Liver (tissue), 3 donors: ENCODE measurements around the gene AMHR2.

Source experiments
- ATF3 ChIP-seq: IDR thresholded peaks from 2 replicates; pipeline ENCODE4 v1.6.1; 2016; ENCODE audit warnings: antibody characterized with exemption
- CTCF ChIP-seq: fragments of 150-350 bp; IDR thresholded peaks from 2 replicates; pipeline ENCODE4 v1.5.1; 2017; ENCODE audit warnings: improper control_type of control experiment, low read depth, low read length; ENCODE audit not compliant: missing input control
- EGR1 ChIP-seq, 2 donors: IDR thresholded peaks; 2 replicates each; pipeline ENCODE4 v1.6.1; 2016 to 2018; ENCODE audit warnings: antibody characterized with exemption in 2 of 2, low read depth in 2 of 2
- FOXA1 ChIP-seq: IDR thresholded peaks from 2 replicates; pipeline ENCODE4 v1.6.1; 2016; ENCODE audit warnings: antibody characterized with exemption
- GABPA ChIP-seq, 2 donors: IDR thresholded peaks in 1 of 2; conservative IDR thresholded peaks in 1 of 2; 2 replicates each; pipeline ENCODE4 v1.6.1; 2016; ENCODE audit warnings: antibody characterized with exemption in 2 of 2, mild to moderate bottlenecking in 1 of 2, moderate library complexity in 1 of 2
- HNF4A ChIP-seq, 2 donors: conservative IDR thresholded peaks; 2 replicates each; pipeline ENCODE4 v1.6.1; 2016; ENCODE audit warnings: antibody characterized with exemption in 2 of 2, mild to moderate bottlenecking in 2 of 2
- JUND ChIP-seq, 2 donors: IDR thresholded peaks; 2 replicates each; pipeline ENCODE4 v1.6.1; 2016; ENCODE audit warnings: antibody characterized with exemption in 2 of 2
- RAD21 ChIP-seq, 2 donors: IDR thresholded peaks; 2 replicates each; pipeline ENCODE4 v1.6.1; 2016; ENCODE audit warnings: antibody characterized with exemption in 2 of 2, mild to moderate bottlenecking in 2 of 2
- REST ChIP-seq: IDR thresholded peaks from 2 replicates; pipeline ENCODE4 v1.6.1; 2016; ENCODE audit warnings: antibody characterized with exemption, mild to moderate bottlenecking
- SP1 ChIP-seq: IDR thresholded peaks from 2 replicates; pipeline ENCODE4 v1.6.1; 2018; ENCODE audit warnings: antibody characterized with exemption, mild to moderate bottlenecking
- TAF1 ChIP-seq: conservative IDR thresholded peaks from 2 replicates; pipeline ENCODE4 v1.6.1; 2016; ENCODE audit warnings: antibody characterized with exemption, mild to moderate bottlenecking
- ZBTB33 ChIP-seq: IDR thresholded peaks from 2 replicates; pipeline ENCODE4 v1.6.1; 2016; ENCODE audit warnings: antibody characterized with exemption
- donor health status: healthy.
- donor health status: healthy.

- TF ChIP-seq CTCF (no peak), REST (no peak), TAF1 (no peak), ATF3 (no peak), FOXA1 (no peak), EGR1 (IDR thresholded peaks at IDR 0.05; ENCODE audit: low read depth in 2 of 2) (no peak), GABPA (IDR thresholded peaks at IDR 0.05 in 1 of 2, conservative IDR thresholded peaks at IDR 0.05 in 1 of 2) (no peak), JUND (IDR thresholded peaks at IDR 0.05) (no peak), RAD21 (IDR thresholded peaks at IDR 0.05) (no peak), ZBTB33 (no peak), SP1 (no peak), HNF4A (conservative IDR thresholded peaks at IDR 0.05) (no peak)
Measured at GRCh38 chr12:53453953-53454640, 30.4 kb downstream of the AMHR2 start.
